ENCODE data around the gene SPATA31C2. TPM values are rescaled to one million over a fixed set of nuclear protein-coding genes. Genes with fewer than 3 reads are reported as not detected.
"Not testable (repeated sequence)": the region's sequence is repeated elsewhere in the genome, so short reads cannot be mapped to it uniquely, and the experiment has no call there.

The SPATA31C2 gene
- not detected for total RNA-seq

- H3K4me1 ChIP-seq; DNase-seq; H3K27ac ChIP-seq; H3K36me3 ChIP-seq; intact Hi-C loops (cut with DNase I); H3K4me3 ChIP-seq; H3K9me3 ChIP-seq; H3K27me3 ChIP-seq: not testable (repeated sequence)
- WGBS, 2 donors: no CpG with 5 or more reads among the region's 8 CpGs
Measured at GRCh38 chr9:88138375-88138774, at the start of gene SPATA31C2. SPATA31C2 (minus strand) TSS chr9:88138475; CDS start chr9:88138446, 29 bp downstream.

- Histone ChIP-seq H3K4me3 (no peak overlapping the region), H3K4me1 (no peaks in the 10 kb centered on the region), H3K36me3 (no peaks in the 10 kb centered on the region), H3K27ac (no peak overlapping the region), H3K9me3 (no peaks in the 10 kb centered on the region), H3K27me3 (no peaks in the 10 kb centered on the region)
- WGBS, 2 donors: 25 to 46% methylated on average over 2 of the region's 2 CpGs
- intact Hi-C loops (cut with DNase I): no loop called here
- TF ChIP-seq CTCF (IDR thresholded peaks at IDR 0.05) (no peak), POLR2A (IDR thresholded peaks at IDR 0.05) (no peak)
- no peak for DNase-seq
Measured at GRCh38 chr9:88187631-88188030, 49.4 kb upstream of the SPATA31C2 start.

GRCh38 chr9:88186495-88187110 is 48.3 kb upstream of the SPATA31C2 start:
- TF ChIP-seq POLR2A (IDR thresholded peaks at IDR 0.05) (no peak), CTCF (IDR thresholded peaks at IDR 0.05) (no peak)
- 74 to 79% methylated on average over 3 of the region's 3 CpGs for WGBS, 2 donors
- intact Hi-C loops (cut with DNase I): no loop called here
- no peak for DNase-seq
- no peak overlapping the region for H3K4me3 ChIP-seq
- H3K36me3 ChIP-seq: no peaks in the 10 kb centered on the region
- H3K9me3 ChIP-seq: no peaks in the 10 kb centered on the region
- no peaks in the 10 kb centered on the region for H3K4me1 ChIP-seq
- H3K27ac ChIP-seq: no peak overlapping the region
- H3K27me3 ChIP-seq: no peaks in the 10 kb centered on the region

GRCh38 chr9:88184976-88185375 is 46.7 kb upstream of the SPATA31C2 start:
- H3K27me3 ChIP-seq: no peaks in the 10 kb centered on the region
- no peaks in the 10 kb centered on the region for H3K36me3 ChIP-seq
- H3K9me3 ChIP-seq: no peaks in the 10 kb centered on the region
- no peak for TF ChIP-seq POLR2A (IDR thresholded peaks at IDR 0.05)
- no peak for TF ChIP-seq CTCF (IDR thresholded peaks at IDR 0.05)
- no peak overlapping the region for H3K4me3 ChIP-seq
- intact Hi-C loops (cut with DNase I): no loop called here
- DNase-seq: no peak
- H3K27ac ChIP-seq: no peak overlapping the region
- WGBS, 2 donors: 81 to 83% methylated on average over 2 of the region's 2 CpGs
- H3K4me1 ChIP-seq: no peaks in the 10 kb centered on the region

GRCh38 chr9:88183798-88184495 is 45.7 kb upstream of the SPATA31C2 start:
- H3K36me3 ChIP-seq: no peaks in the 10 kb centered on the region

More at GRCh38 chr9:88183798-88184495, 45.7 kb upstream of the SPATA31C2 start:
- no peaks in the 10 kb centered on the region for H3K4me1 ChIP-seq
- H3K27me3 ChIP-seq: no peaks in the 10 kb centered on the region
- H3K9me3 ChIP-seq: no peaks in the 10 kb centered on the region
- H3K27ac ChIP-seq: no peak overlapping the region
- intact Hi-C loops (cut with DNase I): no loop called here
- TF ChIP-seq POLR2A (IDR thresholded peaks at IDR 0.05) (no peak), CTCF (IDR thresholded peaks at IDR 0.05) (no peak)
- WGBS, 2 donors: 55 to 68% methylated on average over 5 of the region's 5 CpGs
- DNase-seq: no peak
- no peak overlapping the region for H3K4me3 ChIP-seq

All from esophagus squamous epithelium (tissue), 5 donors.